SK-N-DZ (cell line): ENCODE data around the gene AEBP1.
"Not testable (repeated sequence)": the region's sequence is repeated elsewhere in the genome, so short reads cannot be mapped to it uniquely, and the experiment has no call there.

Source experiments
- DNase-seq: peaks from one replicate; pipeline ENCODE4 v3.0.0-alpha.2; 2015; ENCODE audit warnings: low spot score

The AEBP1 gene

GRCh38 chr7:44116789-44117666 lies 12.9 kb downstream of the AEBP1 start:
- DNase-seq, result no peak

- DNase-seq, result no peak
Observed at GRCh38 chr7:44117801-44118429, 13.8 kb downstream of the AEBP1 start.

GRCh38 chr7:44119829-44120380 lies 15.8 kb downstream of the AEBP1 start:
- DNase-seq, result no peak

- DNase-seq, result no peak
Observed at GRCh38 chr7:44120395-44120794, 16.2 kb downstream of the AEBP1 start.

GRCh38 chr7:44121761-44122420 lies 17.7 kb downstream of the AEBP1 start:
- no peak for DNase-seq

GRCh38 chr7:44122529-44122928 lies 18.4 kb downstream of the AEBP1 start:
- no peak for DNase-seq

GRCh38 chr7:44123190-44124003 lies 19.3 kb downstream of the AEBP1 start, which contains the start of gene POLD2:
Gene POLD2, minus strand, starts transcription at chr7:44123548. Its CDS starts 1,495 bp downstream, at chr7:44122053.
- DNase-seq, result peak; percentile 98

GRCh38 chr7:44124822-44125202 lies 20.7 kb downstream of the AEBP1 start:
- DNase-seq, result no peak

- DNase-seq, result not testable (repeated sequence)
Observed at GRCh38 chr7:44126574-44126973, 22.4 kb downstream of the AEBP1 start.

- DNase-seq, result no peak
Observed at GRCh38 chr7:44127161-44127560, 23.0 kb downstream of the AEBP1 start.

- DNase-seq, result no peak
Observed at GRCh38 chr7:44128721-44129582, 24.8 kb downstream of the AEBP1 start.

- DNase-seq, result peak; percentile 72
Observed at GRCh38 chr7:44131173-44132029, 27.3 kb downstream of the AEBP1 start.

- no peak for DNase-seq
Observed at GRCh38 chr7:44132039-44132438, 27.9 kb downstream of the AEBP1 start.

- DNase-seq, result no peak
Observed at GRCh38 chr7:44133295-44133694, 29.1 kb downstream of the AEBP1 start.

- DNase-seq, result no peak
Observed at GRCh38 chr7:44134943-44135628, 30.9 kb downstream of the AEBP1 start.

- DNase-seq, result no peak
Observed at GRCh38 chr7:44136731-44137130, 32.6 kb downstream of the AEBP1 start.

GRCh38 chr7:44138698-44139097 lies 34.6 kb downstream of the AEBP1 start:
- no peak for DNase-seq

- DNase-seq, result no peak
Observed at GRCh38 chr7:44139311-44140010, 35.3 kb downstream of the AEBP1 start.
